NCI-H82 treated with DMSO at 0.1 percent for 48 hours (cell line): ENCODE results near the gene APMAP.

Experiments used
- DNase-seq: peaks from one replicate; lab custom pipeline; 2025; ENCODE audit not compliant: unreplicated experiment; lab: John Stamatoyannopoulos, UW

Gene APMAP

GRCh38 chr20:24969186-24970029, 23.1 kb downstream of the APMAP start:
- no peak for DNase-seq

GRCh38 chr20:24968278-24968800, 24.2 kb downstream of the APMAP start:
- no peak for DNase-seq

GRCh38 chr20:24966317-24967012, 26.1 kb downstream of the APMAP start:
- DNase-seq: no peak

GRCh38 chr20:24965065-24965919, 27.3 kb downstream of the APMAP start:
- peak; percentile 54 for DNase-seq

GRCh38 chr20:24964506-24964840, 28.1 kb downstream of the APMAP start:
- DNase-seq: peak; percentile 97

- no peak for DNase-seq
Observed at GRCh38 chr20:24963672-24964505, 28.7 kb downstream of the APMAP start.

- DNase-seq: peak; percentile 83
Observed at GRCh38 chr20:24962510-24962909, 30.0 kb downstream of the APMAP start.

- DNase-seq: no peak
Observed at GRCh38 chr20:24962182-24962492, 30.4 kb downstream of the APMAP start.

- DNase-seq: no peak
Observed at GRCh38 chr20:24961384-24962181, 31.0 kb downstream of the APMAP start.

- DNase-seq: no peak
Observed at GRCh38 chr20:24960861-24961260, 31.7 kb downstream of the APMAP start.

GRCh38 chr20:24960302-24960801, 32.2 kb downstream of the APMAP start:
- DNase-seq: no peak

- no peak for DNase-seq
Observed at GRCh38 chr20:24959591-24960301, 32.8 kb downstream of the APMAP start.

GRCh38 chr20:24958506-24959385, 33.8 kb downstream of the APMAP start:
- no peak for DNase-seq

- no peak for DNase-seq
Observed at GRCh38 chr20:24957326-24958016, 35.1 kb downstream of the APMAP start.

- DNase-seq: no peak
Observed at GRCh38 chr20:24956001-24956841, 36.3 kb downstream of the APMAP start.

GRCh38 chr20:24955045-24955444, 37.5 kb downstream of the APMAP start:
- DNase-seq: no peak

GRCh38 chr20:24954566-24954965, 38.0 kb downstream of the APMAP start:
- no peak for DNase-seq
